ENCODE results near the gene TPST1. TPM values are rescaled to one million over a fixed set of nuclear protein-coding genes. Genes with fewer than 3 reads are reported as not detected.

The TPST1 gene
- total RNA-seq, 4 donors from 2014 or later, result 1.5 to 28.3 (median 9.7) TPM

DNA sequence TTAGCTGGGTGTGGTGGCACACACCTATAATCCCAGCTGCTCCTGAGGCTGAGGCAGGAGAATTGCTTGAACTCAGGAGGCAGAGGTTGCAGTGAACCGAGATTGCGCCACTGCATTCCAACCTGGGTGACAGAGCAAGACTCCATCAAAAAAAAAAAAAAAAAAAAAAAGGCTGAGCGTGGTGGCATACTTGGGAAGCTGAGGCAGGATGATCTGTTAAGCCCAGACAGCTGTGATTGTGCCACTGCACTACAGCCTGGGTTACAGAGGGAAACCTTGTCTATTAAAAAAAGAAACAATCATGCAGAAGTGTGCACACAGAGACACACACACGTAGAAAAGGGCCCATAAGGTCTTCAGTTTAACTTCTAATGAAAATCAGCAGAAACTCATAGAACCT, 150.6 kb downstream of the TPST1 start:
- no peaks in the 10 kb centered on the region for H3K27me3 ChIP-seq
- no peak for DNase-seq
- no peak overlapping the region for H3K4me3 ChIP-seq
- no peaks in the 10 kb centered on the region for H3K9me3 ChIP-seq
- in situ Hi-C loops (cut with MboI; ENCODE audit: low pct_ligation_motif_present in 1 of 4, low pct_unique_long_range_greater_than_20kb in 1 of 4, low sequenced_read_pairs in 3 of 4) (no loop called here), intact Hi-C loops (cut with DNase I; ENCODE audit: low total_unique reads) (no loop called here)
- WGBS, 2 donors (ENCODE audit: low coverage in 1 of 2), result 71 to 79% methylated on average over 3 to 4 of the region's 4 CpGs
- TF ChIP-seq, protein P1, sequence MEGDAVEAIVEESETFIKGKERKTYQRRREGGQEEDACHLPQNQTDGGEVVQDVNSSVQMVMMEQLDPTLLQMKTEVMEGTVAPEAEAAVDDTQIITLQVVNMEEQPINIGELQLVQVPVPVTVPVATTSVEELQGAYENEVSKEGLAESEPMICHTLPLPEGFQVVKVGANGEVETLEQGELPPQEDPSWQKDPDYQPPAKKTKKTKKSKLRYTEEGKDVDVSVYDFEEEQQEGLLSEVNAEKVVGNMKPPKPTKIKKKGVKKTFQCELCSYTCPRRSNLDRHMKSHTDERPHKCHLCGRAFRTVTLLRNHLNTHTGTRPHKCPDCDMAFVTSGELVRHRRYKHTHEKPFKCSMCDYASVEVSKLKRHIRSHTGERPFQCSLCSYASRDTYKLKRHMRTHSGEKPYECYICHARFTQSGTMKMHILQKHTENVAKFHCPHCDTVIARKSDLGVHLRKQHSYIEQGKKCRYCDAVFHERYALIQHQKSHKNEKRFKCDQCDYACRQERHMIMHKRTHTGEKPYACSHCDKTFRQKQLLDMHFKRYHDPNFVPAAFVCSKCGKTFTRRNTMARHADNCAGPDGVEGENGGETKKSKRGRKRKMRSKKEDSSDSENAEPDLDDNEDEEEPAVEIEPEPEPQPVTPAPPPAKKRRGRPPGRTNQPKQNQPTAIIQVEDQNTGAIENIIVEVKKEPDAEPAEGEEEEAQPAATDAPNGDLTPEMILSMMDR (IDR thresholded peaks at IDR 0.05), result no peak
- H3K4me1 ChIP-seq, result peaks cover 0 to 16% (median 5%) of the 10 kb centered on the region in 4 donors
- no peaks in the 10 kb centered on the region for H3K36me3 ChIP-seq
- no peak overlapping the region for H3K27ac ChIP-seq

- Histone ChIP-seq H3K27ac (no peak overlapping the region), H3K4me1 (peaks cover 0 to 16% (median 5%) of the 10 kb centered on the region in 4 donors), H3K36me3 (no peaks in the 10 kb centered on the region), H3K9me3 (no peaks in the 10 kb centered on the region), H3K4me3 (no peak overlapping the region), H3K27me3 (no peaks in the 10 kb centered on the region)
- peak; percentile 39 for DNase-seq
- TF ChIP-seq POLR2A (IDR thresholded peaks at IDR 0.05) (no peak), POLR2AphosphoS5 (IDR thresholded peaks at IDR 0.05) (no peak), EP300 (IDR thresholded peaks at IDR 0.05; ENCODE audit: low read depth) (no peak)
- TF ChIP-seq, protein P1 (IDR thresholded peaks at IDR 0.05), result no peak
- in situ Hi-C loops (cut with MboI; ENCODE audit: low pct_ligation_motif_present in 1 of 4, low pct_unique_long_range_greater_than_20kb in 1 of 4, low sequenced_read_pairs in 3 of 4), result no loop called here
- intact Hi-C loops (cut with DNase I; ENCODE audit: low total_unique reads), result no loop called here
- WGBS, 2 donors (ENCODE audit: low coverage in 1 of 2), result 60% methylated on average over 1 to 6 of the region's 6 CpGs
Measured at GRCh38 chr7:66356277-66356721, 151.2 kb downstream of the TPST1 start.

DNA sequence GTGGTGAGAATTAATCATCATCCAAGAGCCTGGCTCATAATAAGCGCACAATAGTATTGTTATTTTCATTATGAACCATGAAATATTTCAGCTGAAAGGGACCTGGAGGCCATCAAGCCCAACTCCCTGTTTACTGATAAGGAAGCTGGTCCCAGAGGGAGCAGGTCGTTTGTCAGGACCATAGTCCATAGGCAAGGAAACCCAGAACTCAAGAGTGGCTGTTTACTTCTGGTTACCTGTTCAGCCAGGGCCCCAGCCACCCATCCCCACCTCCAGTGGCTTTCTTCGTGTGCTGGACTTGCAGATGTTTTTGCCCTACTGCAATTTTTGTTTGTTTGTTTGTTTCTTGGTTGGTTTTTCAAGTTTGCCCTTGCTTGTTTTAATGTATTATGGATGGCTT, 152.0 kb downstream of the TPST1 start:
- 36 to 62% methylated on average over 2 to 3 of the region's 3 CpGs for WGBS, 2 donors (ENCODE audit: low coverage in 1 of 2)
- in situ Hi-C loops (cut with MboI; ENCODE audit: low pct_ligation_motif_present in 1 of 4, low pct_unique_long_range_greater_than_20kb in 1 of 4, low sequenced_read_pairs in 3 of 4) (no loop called here), intact Hi-C loops (cut with DNase I; ENCODE audit: low total_unique reads) (no loop called here)
- Histone ChIP-seq H3K4me3 (no peak overlapping the region), H3K4me1 (peaks cover 0 to 15% (median 5%) of the 10 kb centered on the region in 4 donors), H3K27ac (no peak overlapping the region), H3K9me3 (no peaks in the 10 kb centered on the region), H3K36me3 (no peaks in the 10 kb centered on the region), H3K27me3 (no peaks in the 10 kb centered on the region)
- DNase-seq, result no peak
- TF ChIP-seq, protein P1 (IDR thresholded peaks at IDR 0.05), result no peak
- TF ChIP-seq POLR2A (IDR thresholded peaks at IDR 0.05) (no peak), EP300 (IDR thresholded peaks at IDR 0.05; ENCODE audit: low read depth) (no peak), POLR2AphosphoS5 (IDR thresholded peaks at IDR 0.05) (no peak)

GRCh38 chr7:66359656-66360211, 154.6 kb downstream of the TPST1 start:
- in situ Hi-C loops (cut with MboI; ENCODE audit: low pct_ligation_motif_present in 1 of 4, low pct_unique_long_range_greater_than_20kb in 1 of 4, low sequenced_read_pairs in 3 of 4), result no loop called here
- TF ChIP-seq, protein P1 (IDR thresholded peaks at IDR 0.05), result no peak
- TF ChIP-seq POLR2AphosphoS5 (IDR thresholded peaks at IDR 0.05) (no peak), EP300 (IDR thresholded peaks at IDR 0.05; ENCODE audit: low read depth) (no peak), POLR2A (IDR thresholded peaks at IDR 0.05) (no peak)
- Histone ChIP-seq H3K27ac (no peak overlapping the region), H3K36me3 (no peaks in the 10 kb centered on the region), H3K9me3 (no peaks in the 10 kb centered on the region), H3K4me1 (peaks cover 0 to 12% (median 3%) of the 10 kb centered on the region in 4 donors), H3K27me3 (no peaks in the 10 kb centered on the region), H3K4me3 (no peak overlapping the region)
- no peak for DNase-seq
- intact Hi-C loops (cut with DNase I; ENCODE audit: low total_unique reads), result no loop called here
- 66 to 88% methylated on average over 6 to 11 of the region's 11 CpGs for WGBS, 2 donors (ENCODE audit: low coverage in 1 of 2)
